Measurements from ENCODE around the gene RPP40.
A peak's percentile ranks its signal among the peaks of the same experiment; 100 is the strongest.

RPP40 gene

DNA sequence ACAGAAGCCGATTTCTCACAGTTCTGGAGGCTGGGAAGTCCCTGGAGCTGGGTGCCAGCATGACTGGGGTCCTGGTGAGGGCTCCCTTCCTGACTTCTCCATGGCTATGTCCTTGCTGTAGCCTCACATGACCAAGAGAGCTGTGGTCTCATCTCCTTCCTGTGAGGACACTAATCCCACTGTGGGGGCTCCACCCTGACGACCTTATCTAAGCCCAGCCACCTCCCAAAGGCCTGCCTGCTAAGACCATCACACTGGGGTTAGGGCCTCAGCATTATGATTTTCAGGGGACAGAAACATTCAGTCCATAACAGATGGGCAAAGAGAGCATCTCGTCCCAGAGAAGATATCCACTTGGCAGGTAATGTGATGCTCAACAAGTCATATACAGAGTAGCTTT is 16.8 kb downstream of the RPP40 start:
- H3K9ac ChIP-seq (ENCODE audit: low read length): no peak overlapping the region
- H3K9me3 ChIP-seq (ENCODE audit: control insufficient read depth, insufficient read depth, low read depth, low read length): peaks cover 8% of the 10 kb centered on the region; the same call in 1 of the 2 replicates
- H3K4me3 ChIP-seq (ENCODE audit: low read depth, low read length): no peak overlapping the region
- no peak overlapping the region for H3K27ac ChIP-seq (ENCODE audit: low read depth, low read length)
- H3K27me3 ChIP-seq (ENCODE audit: control insufficient read depth, insufficient read depth, low read length): no peaks in the 10 kb centered on the region
- no peaks in the 10 kb centered on the region for H3K36me3 ChIP-seq (ENCODE audit: control insufficient read depth, insufficient read depth, low read length)
- no peaks in the 10 kb centered on the region for H3K4me1 ChIP-seq (ENCODE audit: control insufficient read depth, insufficient read depth, low read length)

DNA sequence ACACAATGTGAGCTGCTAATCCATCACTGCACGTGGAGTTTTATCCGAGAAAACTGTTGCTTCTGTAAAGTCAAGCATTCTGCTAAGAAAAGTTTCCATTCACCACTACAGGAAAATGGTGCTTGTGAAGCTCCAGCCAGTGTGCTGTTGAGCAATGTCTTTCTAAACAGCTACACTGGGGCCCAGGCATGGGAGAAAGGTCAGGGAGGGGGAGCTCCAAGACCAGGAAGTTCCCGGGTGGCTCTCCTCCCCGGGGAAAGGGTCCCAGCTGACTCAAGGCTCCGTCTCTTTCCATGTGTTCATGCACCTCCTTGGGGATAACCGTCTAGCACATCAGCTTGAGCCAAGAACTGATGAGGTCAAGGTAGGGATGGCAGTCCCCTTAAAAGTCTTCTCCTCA is 20.5 kb downstream of the RPP40 start:
- Histone ChIP-seq H3K4me1 (ENCODE audit: control insufficient read depth, insufficient read depth, low read length) (no peaks in the 10 kb centered on the region), H3K4me3 (ENCODE audit: low read depth, low read length) (no peak overlapping the region), H3K27ac (ENCODE audit: low read depth, low read length) (no peak overlapping the region)

DNA sequence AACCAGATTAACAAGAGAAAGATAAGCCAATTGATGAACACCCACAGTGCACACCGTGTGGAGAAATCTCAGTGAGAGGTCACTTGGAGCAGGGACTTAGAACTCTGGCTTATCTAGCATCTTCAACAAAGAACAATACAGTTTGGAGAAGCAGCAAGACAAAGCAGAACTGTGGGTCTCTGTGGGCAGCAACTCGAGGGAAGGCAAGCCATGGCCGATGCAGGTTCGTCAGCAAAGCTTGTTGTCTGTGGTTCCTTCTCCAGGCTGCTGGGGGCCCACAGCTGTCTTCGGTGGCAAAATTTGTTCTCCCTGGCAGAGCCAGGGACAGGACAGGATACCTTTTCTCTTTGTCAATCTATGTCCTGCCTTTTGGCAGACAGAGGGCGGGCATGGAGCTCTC is 22.1 kb downstream of the RPP40 start:
- no peak overlapping the region for H3K9ac ChIP-seq (ENCODE audit: low read length)
- H3K36me3 ChIP-seq (ENCODE audit: control insufficient read depth, insufficient read depth, low read length): no peaks in the 10 kb centered on the region
- H3K27ac ChIP-seq (ENCODE audit: low read depth, low read length): no peak overlapping the region
- H3K4me3 ChIP-seq (ENCODE audit: low read depth, low read length): no peak overlapping the region
- no peaks in the 10 kb centered on the region for H3K27me3 ChIP-seq (ENCODE audit: control insufficient read depth, insufficient read depth, low read length)
- peaks cover 12% of the 10 kb centered on the region for H3K9me3 ChIP-seq (ENCODE audit: control insufficient read depth, insufficient read depth, low read depth, low read length)
- no peaks in the 10 kb centered on the region for H3K4me1 ChIP-seq (ENCODE audit: control insufficient read depth, insufficient read depth, low read length)

More for the DNA sequence above, 20.5 kb downstream of the RPP40 start:
- Histone ChIP-seq H3K9me3 (ENCODE audit: control insufficient read depth, insufficient read depth, low read depth, low read length) (peaks cover 19% of the 10 kb centered on the region), H3K36me3 (ENCODE audit: control insufficient read depth, insufficient read depth, low read length) (no peaks in the 10 kb centered on the region), H3K9ac (ENCODE audit: low read length) (no peak overlapping the region), H3K27me3 (ENCODE audit: control insufficient read depth, insufficient read depth, low read length) (no peaks in the 10 kb centered on the region)

DNA sequence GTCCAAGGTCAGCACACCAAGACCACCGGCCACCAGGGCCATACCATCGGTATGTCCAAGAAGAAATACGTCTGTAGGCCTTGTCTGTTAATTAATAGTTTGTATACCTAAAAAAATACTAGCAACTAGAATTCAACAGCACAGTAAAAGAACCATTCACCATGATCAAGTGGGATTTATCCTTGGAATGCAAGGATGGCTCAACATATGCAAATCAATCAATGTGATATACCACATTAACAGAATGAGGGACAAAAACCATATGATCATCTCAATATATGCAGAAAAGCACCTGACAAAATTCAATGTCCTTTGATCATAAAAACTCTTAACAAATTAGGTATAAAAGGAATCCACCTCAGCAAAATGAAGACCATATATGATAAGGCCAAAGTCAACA is 24.4 kb downstream of the RPP40 start:
- peaks cover 12% of the 10 kb centered on the region for H3K9me3 ChIP-seq (ENCODE audit: control insufficient read depth, insufficient read depth, low read depth, low read length)
- H3K4me1 ChIP-seq (ENCODE audit: control insufficient read depth, insufficient read depth, low read length): peaks cover 8% of the 10 kb centered on the region
- H3K9ac ChIP-seq (ENCODE audit: low read length): no peak overlapping the region
- no peaks in the 10 kb centered on the region for H3K36me3 ChIP-seq (ENCODE audit: control insufficient read depth, insufficient read depth, low read length)
- no peak overlapping the region for H3K27ac ChIP-seq (ENCODE audit: low read depth, low read length)
- no peak overlapping the region for H3K4me3 ChIP-seq (ENCODE audit: low read depth, low read length)
- H3K27me3 ChIP-seq (ENCODE audit: control insufficient read depth, insufficient read depth, low read length): no peaks in the 10 kb centered on the region

DNA sequence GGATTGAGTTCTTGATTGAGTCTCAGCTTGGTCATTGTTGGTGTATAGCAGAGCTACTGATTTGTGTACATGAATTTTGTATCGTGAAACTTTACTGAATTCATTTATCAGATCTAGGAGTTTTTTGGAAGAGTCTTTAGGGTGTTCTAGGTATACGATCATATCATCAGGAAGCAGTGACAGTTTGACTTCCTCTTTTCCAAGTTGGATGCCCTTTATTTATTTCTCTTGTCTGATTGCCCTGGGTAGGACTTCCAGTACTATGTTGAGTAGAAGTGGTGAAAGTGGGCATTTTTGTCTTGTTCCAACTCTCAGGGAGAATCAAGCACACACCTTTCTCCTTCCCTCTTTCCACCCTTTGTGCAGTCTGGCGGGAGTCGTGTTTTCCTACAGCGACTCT is 26.4 kb downstream of the RPP40 start:
- H3K9ac ChIP-seq (ENCODE audit: low read length): no peak overlapping the region
- peaks cover 20% of the 10 kb centered on the region for H3K4me1 ChIP-seq (ENCODE audit: control insufficient read depth, insufficient read depth, low read length)
- H3K36me3 ChIP-seq (ENCODE audit: control insufficient read depth, insufficient read depth, low read length): no peaks in the 10 kb centered on the region
- no peak overlapping the region for H3K4me3 ChIP-seq (ENCODE audit: low read depth, low read length)
- H3K27ac ChIP-seq (ENCODE audit: low read depth, low read length): no peak overlapping the region
- H3K27me3 ChIP-seq (ENCODE audit: control insufficient read depth, insufficient read depth, low read length): no peaks in the 10 kb centered on the region
- H3K9me3 ChIP-seq (ENCODE audit: control insufficient read depth, insufficient read depth, low read depth, low read length): peaks cover 12% of the 10 kb centered on the region

DNA sequence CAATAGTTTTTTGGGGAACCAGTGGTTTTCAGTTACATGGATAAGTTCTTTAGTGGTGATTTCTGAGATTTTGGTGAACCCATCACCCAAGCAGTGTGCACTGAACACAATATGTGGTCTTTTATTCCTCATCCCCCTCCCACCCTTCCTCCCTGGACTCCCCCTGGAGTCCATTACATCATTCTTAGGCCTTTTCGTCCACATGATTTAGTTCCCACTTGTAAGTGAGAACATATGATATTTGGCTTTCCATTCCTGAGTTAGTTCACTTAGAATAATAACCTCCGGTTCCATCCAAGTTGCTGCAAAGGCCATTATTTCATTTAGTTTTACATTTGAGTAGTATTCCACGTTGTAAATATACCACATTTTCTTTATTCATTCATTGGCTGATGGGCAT is 28.3 kb downstream of the RPP40 start:
- peaks cover 12% of the 10 kb centered on the region for H3K9me3 ChIP-seq (ENCODE audit: control insufficient read depth, insufficient read depth, low read depth, low read length)
- no peak overlapping the region for H3K9ac ChIP-seq (ENCODE audit: low read length)
- H3K4me3 ChIP-seq (ENCODE audit: low read depth, low read length): no peak overlapping the region
- H3K4me1 ChIP-seq (ENCODE audit: control insufficient read depth, insufficient read depth, low read length): peaks cover 25% of the 10 kb centered on the region
- no peak overlapping the region for H3K27ac ChIP-seq (ENCODE audit: low read depth, low read length)
- no peaks in the 10 kb centered on the region for H3K36me3 ChIP-seq (ENCODE audit: control insufficient read depth, insufficient read depth, low read length)
- H3K27me3 ChIP-seq (ENCODE audit: control insufficient read depth, insufficient read depth, low read length): no peaks in the 10 kb centered on the region

DNA sequence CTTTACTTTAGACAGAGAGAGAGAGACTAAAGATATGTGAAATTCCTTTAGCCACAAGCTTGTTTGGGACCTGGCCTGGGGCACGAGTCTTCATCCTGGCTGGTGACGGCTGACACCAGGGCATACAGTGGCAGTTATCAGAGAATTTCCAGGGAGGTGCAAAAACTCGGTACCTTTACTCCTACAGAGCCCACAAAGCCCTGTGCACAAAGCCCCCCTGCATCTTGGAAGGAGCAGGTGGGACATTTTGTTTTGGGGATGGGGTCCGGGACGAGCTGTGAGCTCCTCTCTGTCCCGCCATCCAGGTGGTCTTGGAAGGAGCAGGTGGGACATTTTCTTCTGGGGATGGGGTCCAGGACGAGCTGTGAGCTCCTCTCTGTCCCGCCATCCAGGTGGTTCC is 28.9 kb downstream of the RPP40 start:
- H3K27ac ChIP-seq (ENCODE audit: low read depth, low read length): no peak overlapping the region
- no peaks in the 10 kb centered on the region for H3K36me3 ChIP-seq (ENCODE audit: control insufficient read depth, insufficient read depth, low read length)
- peaks cover 12% of the 10 kb centered on the region for H3K9me3 ChIP-seq (ENCODE audit: control insufficient read depth, insufficient read depth, low read depth, low read length)
- no peaks in the 10 kb centered on the region for H3K27me3 ChIP-seq (ENCODE audit: control insufficient read depth, insufficient read depth, low read length)
- H3K4me3 ChIP-seq (ENCODE audit: low read depth, low read length): no peak overlapping the region
- peaks cover 25% of the 10 kb centered on the region for H3K4me1 ChIP-seq (ENCODE audit: control insufficient read depth, insufficient read depth, low read length)
- no peak overlapping the region for H3K9ac ChIP-seq (ENCODE audit: low read length)

DNA sequence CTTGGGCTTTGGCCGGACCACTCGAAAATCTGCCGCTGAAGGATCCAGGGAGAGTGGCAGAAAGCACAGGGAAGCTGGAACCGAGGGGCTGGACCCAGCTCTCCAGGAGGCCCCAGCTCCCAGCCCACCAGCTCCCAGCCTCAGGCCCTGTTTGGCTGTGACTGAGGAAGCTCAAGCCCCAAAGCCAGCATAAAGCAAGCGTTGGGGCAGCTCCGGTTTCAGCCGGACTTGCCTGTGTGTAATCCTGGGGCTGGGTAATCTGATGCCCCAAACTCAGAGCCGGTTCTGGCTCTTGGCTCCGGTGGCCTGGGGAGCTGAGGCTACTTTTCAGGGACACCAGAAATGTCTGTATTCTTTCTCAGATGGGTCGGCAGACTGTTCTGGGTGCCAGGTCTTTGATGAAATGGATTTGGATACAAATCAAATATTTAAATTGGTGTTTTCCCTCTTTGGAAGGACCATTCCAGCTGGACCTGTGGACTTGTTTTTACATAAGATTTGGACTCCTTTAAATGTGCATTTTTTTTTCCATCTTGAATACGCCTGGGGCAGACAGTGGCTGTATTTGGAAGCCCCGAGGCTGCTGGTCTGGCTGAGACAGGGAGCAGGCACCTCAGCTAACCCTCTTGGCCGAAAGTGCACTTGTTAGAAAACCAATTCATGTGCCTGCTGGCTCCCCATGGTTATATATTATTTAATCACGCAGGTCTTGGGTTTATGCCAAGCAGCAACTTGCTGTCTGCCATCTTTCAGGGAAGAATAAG is 29.7 kb downstream of the RPP40 start:
- Histone ChIP-seq H3K27me3 (ENCODE audit: control insufficient read depth, insufficient read depth, low read length) (no peaks in the 10 kb centered on the region), H3K9ac (ENCODE audit: low read length) (peak overlapping the region; percentile 55), H3K9me3 (ENCODE audit: control insufficient read depth, insufficient read depth, low read depth, low read length) (peaks cover 4% of the 10 kb centered on the region), H3K4me1 (ENCODE audit: control insufficient read depth, insufficient read depth, low read length) (peaks cover 25% of the 10 kb centered on the region), H3K27ac (ENCODE audit: low read depth, low read length) (peak overlapping the region; percentile 13; the same call in 1 of the 2 replicates), H3K36me3 (ENCODE audit: control insufficient read depth, insufficient read depth, low read length) (no peaks in the 10 kb centered on the region), H3K4me3 (ENCODE audit: low read depth, low read length) (0 out of 2 replicates have a peak overlapping the region, but pooled peaks have one; percentile 14)

DNA sequence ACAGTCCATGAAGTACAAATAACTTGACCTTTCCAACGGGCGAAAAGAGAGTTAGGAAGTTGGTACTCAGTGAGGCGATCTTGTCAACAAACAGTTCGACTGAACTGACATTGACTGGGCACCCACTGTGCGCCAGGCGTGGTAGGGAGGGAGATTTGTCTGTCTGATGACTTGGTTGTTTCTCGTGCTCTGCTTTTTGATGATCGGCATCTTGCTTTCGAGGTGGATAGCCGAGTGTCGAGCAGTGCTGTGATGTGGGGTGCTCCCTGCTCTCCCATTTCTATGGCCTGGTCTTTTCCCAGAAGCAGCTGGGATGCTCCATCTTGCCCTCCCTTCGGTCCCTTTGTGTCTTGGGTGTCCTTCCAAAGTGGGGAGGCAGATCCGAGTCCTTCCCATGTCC is 30.4 kb downstream of the RPP40 start:
- Histone ChIP-seq H3K27ac (ENCODE audit: low read depth, low read length) (peak overlapping the region; percentile 13; the same call in 1 of the 2 replicates), H3K27me3 (ENCODE audit: control insufficient read depth, insufficient read depth, low read length) (no peaks in the 10 kb centered on the region), H3K9me3 (ENCODE audit: control insufficient read depth, insufficient read depth, low read depth, low read length) (no peaks in the 10 kb centered on the region), H3K4me1 (ENCODE audit: control insufficient read depth, insufficient read depth, low read length) (peaks cover 25% of the 10 kb centered on the region), H3K36me3 (ENCODE audit: control insufficient read depth, insufficient read depth, low read length) (no peaks in the 10 kb centered on the region), H3K4me3 (ENCODE audit: low read depth, low read length) (0 out of 2 replicates have a peak overlapping the region, but pooled peaks have one; percentile 14), H3K9ac (ENCODE audit: low read length) (no peak overlapping the region)

DNA sequence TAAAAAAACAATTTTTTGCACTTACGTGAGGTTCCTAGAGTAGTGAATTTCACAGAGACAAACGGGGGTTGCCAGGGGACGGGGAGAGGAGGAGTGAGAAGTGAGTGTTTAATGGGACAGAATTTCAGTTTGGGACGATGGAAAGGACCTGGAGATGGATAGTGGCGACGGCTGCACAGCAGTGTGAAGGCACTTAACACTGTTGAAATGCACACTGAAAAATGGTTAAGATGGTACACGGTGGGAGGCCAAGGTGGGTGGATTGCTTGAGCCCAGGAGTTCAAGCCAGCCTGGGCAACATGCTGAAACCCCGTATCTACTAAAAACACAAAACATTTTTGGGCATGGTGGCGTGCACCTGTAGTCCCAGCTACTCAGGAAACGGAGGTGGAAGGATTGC is 31.4 kb downstream of the RPP40 start:
- no peaks in the 10 kb centered on the region for H3K36me3 ChIP-seq (ENCODE audit: control insufficient read depth, insufficient read depth, low read length)
- no peaks in the 10 kb centered on the region for H3K27me3 ChIP-seq (ENCODE audit: control insufficient read depth, insufficient read depth, low read length)

DNA sequence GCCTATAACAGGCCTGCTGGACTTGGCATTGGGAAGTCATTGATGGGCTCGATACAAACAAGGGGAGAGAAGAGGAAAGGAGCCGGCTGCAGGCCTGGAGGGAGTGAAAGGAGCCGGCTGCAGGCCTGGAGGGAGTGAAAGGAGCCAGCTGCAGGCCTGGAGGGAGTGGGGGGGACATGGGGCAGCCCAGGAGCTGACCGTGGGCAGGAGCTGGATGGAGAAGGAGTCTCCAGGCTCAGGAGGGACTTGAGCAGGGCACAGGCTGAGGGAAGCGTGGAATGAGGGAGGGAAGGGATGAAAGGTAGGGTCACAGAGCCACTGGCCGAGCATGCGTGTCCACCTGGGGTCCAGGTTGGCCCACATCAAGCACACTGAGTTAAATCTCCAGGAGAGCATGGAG is 32.0 kb downstream of the RPP40 start:
- H3K4me1 ChIP-seq (ENCODE audit: control insufficient read depth, insufficient read depth, low read length): peaks cover 25% of the 10 kb centered on the region
- no peak overlapping the region for H3K9ac ChIP-seq (ENCODE audit: low read length)
- no peaks in the 10 kb centered on the region for H3K9me3 ChIP-seq (ENCODE audit: control insufficient read depth, insufficient read depth, low read depth, low read length)
- H3K27me3 ChIP-seq (ENCODE audit: control insufficient read depth, insufficient read depth, low read length): no peaks in the 10 kb centered on the region
- H3K27ac ChIP-seq (ENCODE audit: low read depth, low read length): no peak overlapping the region
- H3K4me3 ChIP-seq (ENCODE audit: low read depth, low read length): no peak overlapping the region
- no peaks in the 10 kb centered on the region for H3K36me3 ChIP-seq (ENCODE audit: control insufficient read depth, insufficient read depth, low read length)

More for the DNA sequence above, 31.4 kb downstream of the RPP40 start:
- no peak overlapping the region for H3K9ac ChIP-seq (ENCODE audit: low read length)
- H3K4me1 ChIP-seq (ENCODE audit: control insufficient read depth, insufficient read depth, low read length): peaks cover 25% of the 10 kb centered on the region
- H3K27ac ChIP-seq (ENCODE audit: low read depth, low read length): no peak overlapping the region
- no peaks in the 10 kb centered on the region for H3K9me3 ChIP-seq (ENCODE audit: control insufficient read depth, insufficient read depth, low read depth, low read length)
- H3K4me3 ChIP-seq (ENCODE audit: low read depth, low read length): no peak overlapping the region

Data from HUES6 (cell line).